ENCODE data around the gene NFKBIZ.
"Not testable (repeated sequence)": the region's sequence is repeated elsewhere in the genome, so short reads cannot be mapped to it uniquely, and the experiment has no call there.

The NFKBIZ gene

DNA sequence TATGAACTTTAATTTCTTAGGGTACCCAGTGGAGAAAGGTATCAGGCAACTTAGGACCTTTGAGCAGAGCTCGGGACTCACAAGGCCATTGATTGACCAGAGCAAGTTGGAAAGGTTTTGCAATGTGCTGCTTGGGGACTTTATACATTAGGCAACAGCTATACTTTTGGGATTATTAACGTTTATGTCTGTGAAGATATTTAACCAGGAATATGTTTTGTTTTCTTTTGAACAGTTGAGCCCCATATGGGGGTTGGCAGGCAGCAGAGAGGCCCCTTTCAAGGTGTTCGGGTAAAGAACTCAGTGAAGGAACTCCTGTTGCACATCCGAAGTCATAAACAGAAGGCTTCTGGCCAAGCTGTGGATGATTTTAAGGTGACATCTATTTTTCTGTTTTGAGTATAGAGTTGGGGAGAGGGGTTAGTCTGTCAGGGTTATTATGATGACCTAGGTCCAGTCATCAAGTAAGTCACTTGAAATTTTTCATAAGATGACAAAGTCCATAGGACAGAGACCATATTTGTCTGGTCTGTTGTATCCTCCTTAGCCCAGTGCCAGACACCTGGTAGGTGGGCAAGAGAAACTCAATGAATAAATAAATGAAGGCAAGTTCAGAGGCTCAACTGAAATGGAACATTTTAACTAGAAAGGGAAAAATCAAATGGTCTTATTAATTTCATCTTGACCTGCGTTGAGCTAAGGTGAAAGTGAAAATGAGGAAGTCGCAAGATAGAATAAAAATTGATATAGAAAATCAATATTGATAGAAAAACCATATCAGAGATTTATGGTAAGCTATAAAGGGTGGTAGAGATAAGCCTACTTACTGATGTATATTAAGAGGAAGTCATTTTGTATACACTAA, 2.8 kb downstream of the NFKBIZ start:
- no peak for DNase-seq

DNA sequence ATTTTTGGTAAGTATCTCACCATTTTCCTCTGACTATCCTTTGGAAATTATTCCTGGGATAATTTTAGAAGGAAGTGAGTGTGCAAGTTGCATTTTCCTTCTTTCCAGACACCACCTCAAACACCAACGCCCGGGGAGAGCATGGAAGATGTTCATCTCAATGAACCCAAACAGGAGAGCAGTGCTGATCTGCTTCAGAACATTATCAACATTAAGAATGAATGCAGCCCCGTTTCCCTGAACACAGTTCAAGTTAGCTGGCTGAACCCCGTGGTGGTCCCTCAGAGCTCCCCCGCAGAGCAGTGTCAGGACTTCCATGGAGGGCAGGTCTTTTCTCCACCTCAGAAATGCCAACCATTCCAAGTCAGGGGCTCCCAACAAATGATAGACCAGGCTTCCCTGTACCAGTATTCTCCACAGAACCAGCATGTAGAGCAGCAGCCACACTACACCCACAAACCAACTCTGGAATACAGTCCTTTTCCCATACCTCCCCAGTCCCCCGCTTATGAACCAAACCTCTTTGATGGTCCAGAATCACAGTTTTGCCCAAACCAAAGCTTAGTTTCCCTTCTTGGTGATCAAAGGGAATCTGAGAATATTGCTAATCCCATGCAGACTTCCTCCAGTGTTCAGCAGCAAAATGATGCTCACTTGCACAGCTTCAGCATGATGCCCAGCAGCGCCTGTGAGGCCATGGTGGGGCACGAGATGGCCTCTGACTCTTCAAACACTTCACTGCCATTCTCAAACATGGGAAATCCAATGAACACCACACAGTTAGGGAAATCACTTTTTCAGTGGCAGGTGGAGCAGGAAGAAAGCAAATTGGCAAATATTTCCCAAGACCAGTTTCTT, 3.9 kb downstream of the NFKBIZ start:
- no peak for DNase-seq

DNA sequence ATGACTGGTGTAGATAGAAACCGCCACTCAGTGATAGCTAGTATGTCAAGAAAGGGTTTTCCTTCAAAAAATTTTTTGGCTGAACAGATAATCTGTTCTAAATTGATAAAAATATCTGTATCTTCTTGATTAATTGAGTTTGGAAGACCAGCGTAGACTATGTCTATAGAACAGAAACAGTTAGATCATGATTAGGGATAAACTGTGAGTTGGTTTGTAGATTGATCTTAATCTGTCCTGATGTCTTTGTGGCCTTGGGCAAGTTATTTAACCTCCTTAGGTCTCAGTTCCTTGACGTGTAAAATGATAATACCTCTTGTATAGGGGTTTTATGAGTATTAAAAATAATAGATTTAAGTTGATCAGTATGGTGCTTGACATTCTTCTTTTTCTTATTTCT, 4.7 kb downstream of the NFKBIZ start:
- DNase-seq, result no peak

DNA sequence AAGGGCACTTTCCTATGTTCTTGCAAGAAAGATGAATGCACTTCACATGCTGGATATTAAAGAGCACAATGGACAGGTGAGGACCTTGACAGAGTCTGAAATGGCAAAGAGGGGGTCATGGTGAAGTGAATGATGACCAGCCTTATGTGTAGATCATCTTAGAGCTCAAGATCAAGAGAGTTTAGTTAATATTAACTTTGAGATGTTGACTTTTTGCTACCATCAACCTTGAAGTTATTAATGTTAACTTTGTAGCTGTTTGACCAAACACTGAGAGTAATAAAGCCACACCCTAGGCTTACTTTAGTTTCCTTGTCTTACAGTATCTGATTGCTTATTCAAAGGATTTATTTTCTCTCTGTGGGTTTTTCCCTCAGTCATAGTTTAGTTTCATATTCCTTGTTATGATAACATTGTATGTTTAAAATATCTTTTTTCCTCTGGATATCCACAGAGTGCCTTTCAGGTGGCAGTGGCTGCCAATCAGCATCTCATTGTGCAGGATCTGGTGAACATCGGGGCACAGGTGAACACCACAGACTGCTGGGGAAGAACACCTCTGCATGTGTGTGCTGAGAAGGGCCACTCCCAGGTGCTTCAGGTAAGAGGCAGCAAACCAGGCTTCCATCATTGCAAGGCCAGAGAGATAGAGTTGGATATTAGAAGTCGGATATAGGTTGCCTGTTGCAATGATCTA, 5.4 kb downstream of the NFKBIZ start:
- no peak for DNase-seq

DNA sequence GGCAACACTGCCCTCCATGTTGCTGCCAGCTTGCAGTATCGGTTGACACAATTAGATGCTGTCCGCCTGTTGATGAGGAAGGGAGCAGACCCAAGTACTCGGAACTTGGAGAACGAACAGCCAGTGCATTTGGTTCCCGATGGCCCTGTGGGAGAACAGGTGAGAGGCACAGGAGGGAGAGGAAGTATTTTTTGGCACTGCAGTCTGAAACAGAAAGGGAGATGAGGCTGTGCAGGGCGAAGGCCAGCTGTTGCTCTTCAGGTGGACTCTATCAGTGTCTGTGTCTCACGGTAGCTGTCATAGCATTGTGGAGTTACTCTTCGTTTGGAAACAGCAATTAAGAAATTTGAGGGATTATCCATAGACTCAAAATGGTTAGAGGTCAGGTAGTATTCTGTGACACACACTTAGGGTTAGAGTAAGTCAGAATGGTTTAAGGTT, 8.0 kb downstream of the NFKBIZ start:
- DNase-seq, result no peak

DNA sequence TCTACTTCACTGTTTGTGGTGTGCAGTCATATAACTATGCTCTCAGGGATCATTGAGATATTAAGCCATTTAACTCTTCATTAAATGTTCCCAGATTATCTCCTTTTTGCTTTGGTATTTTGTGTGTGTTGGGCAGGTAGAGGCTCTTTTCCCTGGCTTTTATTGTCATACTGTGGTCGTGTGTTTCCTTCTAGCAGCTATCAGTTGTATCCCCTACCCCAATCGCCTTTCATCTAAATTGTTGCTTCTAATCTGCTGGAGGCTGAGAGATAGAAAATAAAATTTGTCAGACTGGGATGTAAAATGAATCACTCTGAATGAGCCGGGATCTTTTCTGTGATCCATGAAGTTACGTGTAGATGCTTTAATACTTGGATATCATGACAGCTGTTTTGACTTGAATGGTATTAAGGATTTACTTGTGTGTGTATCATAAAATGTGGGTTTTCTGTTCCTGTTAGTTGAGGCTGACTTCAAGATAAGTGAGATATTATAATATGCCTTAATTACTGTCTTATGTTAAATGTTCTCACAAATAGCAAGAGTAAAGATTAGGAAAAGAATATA, 9.2 kb downstream of the NFKBIZ start:
- no peak for DNase-seq

DNA sequence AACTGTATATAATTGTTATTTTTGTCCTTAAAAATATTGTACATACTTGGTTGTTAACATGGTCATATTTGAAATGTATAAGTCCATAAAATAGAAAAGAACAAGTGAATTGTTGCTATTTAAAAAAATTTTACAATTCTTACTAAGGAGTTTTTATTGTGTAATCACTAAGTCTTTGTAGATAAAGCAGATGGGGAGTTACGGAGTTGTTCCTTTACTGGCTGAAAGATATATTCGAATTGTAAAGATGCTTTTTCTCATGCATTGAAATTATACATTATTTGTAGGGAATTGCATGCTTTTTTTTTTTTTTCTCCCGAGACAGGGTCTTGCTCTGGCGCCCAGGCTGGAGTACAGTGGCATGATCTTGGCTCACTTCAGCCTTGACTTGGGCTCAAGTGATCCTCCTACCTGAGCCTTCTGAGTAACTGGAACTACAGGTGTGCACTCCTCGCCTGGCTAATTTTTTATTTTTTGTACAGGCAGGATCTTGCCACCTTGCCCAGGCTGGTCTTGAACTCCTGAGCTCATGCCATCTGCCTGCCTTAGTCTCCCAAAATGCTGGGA, 10.7 kb downstream of the NFKBIZ start:
- DNase-seq, result no peak

DNA sequence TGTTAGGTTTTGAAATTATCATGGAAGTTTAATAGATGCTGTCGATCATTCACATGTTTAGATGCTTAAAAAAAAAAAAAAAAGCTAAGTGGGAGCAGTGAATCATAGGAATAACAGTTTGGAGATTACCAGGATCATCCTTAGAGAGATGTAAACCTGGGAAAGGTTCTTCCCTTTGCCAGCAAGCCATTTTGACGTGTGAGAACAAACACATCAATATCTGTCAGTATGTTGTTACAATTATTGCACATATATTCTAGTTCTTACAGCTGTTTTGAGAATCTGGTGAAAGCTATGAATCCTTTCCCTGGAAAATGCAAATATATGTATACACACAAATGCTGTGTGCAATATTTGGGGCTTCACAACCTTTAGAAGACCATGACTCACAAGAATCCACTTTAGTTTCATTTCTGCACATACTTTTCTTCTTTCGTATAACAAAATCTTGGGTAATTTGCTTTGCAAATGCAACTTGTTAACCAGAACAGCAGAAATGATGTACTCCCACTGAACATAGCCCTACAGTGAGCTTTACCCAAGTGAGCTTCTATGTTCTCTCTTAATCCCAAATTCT, 12.0 kb downstream of the NFKBIZ start:
- no peak for DNase-seq

DNA sequence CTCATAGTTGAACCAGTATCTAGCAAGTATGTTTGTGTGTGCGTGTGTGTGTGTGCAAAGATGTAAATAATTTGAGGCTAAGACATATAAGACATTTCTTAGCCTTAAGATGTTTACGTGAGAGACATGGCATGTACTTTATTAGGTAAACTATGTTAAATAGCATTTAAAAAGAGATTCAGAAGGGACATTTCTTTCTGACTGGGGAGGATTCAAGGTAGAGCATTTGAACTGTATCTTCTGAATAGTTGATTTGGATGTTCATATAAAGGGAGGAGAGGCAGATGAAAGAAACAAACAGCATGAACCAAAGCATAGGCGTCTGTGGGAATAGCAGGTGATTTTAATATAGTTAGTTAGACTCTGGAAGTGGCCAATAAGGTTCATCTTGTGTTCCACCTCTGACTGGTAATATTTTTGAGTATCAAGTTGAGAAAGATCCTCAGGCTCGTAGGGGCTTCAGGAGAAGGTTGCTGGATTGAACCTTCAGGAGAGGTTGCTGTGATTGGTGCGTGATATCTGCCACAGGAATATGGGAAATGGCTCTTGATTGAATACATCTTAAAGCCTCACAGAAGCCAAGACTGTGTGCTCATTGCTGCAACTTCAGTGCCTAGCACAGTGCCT, 12.6 kb downstream of the NFKBIZ start:
- DNase-seq, result no peak

DNA sequence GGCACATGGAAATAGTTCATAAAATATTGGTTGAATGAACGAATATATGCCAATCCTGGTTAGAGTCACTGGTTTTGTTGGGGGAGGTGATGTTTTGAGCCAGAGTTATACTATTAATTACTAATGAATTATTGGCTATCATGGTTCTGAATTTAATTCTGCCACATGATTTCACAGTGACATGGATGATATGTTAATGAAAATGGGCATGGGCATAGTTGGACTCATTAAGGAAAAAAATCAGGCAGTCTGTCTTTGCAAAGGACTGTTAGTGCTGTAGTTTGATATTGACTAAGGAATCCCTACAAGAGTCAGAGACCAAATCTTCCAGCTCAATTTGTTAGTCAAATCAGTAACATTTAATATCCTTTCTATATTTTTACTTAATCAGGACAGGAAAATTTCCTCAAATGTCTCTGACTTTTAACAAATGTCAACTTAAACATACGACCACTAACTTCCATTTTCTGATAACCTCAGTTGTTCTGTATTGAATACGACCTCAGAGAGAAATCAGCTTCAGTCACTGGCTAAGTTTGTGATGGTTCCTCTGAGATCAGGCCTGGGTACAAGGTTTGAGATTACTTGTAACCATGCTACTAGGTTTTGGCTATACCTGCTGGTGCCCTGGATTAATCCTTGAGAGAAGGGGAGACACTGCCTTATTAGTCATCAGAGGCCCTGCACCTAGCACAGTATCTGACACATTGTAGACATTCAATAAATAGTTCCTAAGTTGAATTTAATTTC, 13.3 kb downstream of the NFKBIZ start:
- no peak for DNase-seq

DNA sequence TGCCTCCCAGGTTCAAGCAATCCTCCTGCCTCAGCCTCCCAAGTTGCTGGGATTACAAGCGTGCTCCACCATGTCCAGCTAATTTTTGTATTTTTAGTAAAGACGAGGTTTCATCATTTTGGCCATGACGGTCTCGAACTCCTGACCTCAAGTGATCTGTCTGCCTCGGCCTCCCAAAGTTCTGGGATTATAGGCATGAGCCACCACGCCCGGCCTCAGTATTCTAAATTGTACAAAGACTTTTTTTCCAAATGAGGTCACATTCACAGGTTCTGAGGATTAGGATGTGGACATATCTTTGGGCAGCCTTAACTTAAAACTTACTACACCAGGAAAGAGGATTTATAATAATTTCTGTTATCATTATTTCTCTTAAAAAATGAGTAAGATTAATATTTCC, 15.6 kb downstream of the NFKBIZ start:
- DNase-seq, result not testable (repeated sequence)

DNA sequence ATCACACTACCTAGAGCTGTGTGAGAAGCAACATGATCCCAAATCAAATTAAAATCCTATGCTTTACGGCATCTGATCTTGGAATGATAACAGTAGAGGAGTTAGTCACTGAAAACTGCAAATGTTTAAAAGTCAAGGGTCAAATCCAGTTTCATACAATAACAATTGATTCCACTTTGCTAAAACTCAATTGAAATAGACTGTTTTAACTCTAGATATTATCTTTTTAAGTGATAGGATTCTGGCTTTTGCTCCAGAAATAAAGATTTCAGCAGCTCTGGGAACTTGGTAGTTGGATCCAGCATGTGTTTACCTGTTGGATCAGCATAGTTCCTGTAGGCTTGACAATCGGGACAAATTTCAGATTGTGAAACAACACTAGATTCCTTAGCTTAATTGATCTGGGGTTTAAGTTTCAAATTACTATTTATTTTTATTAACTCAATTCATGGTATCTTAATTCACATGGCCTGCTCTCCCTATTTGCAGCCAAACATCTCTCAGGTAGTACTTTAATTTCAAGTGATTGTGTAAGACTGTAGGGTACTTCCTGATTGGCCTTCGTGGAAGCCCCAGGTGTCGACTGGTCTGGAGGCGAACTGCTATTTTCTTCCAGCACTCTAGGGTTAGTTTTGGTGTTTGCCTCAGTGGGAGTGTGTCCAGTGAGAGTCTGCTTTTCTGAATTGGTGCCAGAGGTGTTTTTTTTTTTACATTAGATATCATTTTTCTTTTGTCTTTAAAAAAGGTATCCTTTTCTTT, 16.6 kb downstream of the NFKBIZ start:
- DNase-seq, result no peak

DNA sequence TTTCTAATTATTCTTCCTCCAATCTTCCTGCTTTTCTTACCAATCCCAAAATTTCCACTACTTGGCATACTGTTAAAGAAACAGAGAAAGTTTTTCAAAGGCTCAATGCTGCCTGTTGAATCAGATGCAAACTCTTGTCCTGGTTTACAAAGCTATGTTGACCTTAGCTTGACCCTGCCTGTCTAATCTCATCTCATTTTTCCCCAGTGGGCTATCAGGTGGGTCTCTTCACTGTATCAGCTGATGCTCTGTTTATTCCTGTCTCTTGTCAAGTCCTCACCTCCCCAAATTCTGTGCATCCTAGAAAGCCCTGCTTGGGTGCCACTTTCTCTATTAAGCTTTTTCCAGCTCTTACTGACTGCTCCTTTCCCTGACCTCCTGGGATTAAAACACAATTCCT, 18.2 kb downstream of the NFKBIZ start:
- DNase-seq, result no peak

DNA sequence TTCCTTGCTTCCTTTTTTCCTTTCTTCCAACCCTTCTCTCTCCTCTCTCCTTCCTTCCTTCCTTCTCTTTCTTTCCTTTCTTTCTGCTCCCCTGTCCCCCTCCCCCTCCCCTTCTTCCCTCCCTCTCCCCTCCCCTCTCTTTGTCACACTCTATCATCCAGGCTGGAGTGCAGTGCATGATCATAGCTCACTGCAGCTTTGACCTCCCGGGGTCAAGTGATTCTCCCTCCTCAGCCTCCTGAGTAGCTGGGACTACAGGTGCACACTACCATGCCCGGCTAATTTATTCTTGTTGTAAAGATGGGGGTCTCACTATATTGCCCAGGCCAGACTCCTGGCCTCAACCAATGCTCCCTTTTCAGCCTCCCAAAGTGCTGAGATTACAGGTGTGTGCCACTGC, 18.7 kb downstream of the NFKBIZ start:
- DNase-seq, result no peak

DNA sequence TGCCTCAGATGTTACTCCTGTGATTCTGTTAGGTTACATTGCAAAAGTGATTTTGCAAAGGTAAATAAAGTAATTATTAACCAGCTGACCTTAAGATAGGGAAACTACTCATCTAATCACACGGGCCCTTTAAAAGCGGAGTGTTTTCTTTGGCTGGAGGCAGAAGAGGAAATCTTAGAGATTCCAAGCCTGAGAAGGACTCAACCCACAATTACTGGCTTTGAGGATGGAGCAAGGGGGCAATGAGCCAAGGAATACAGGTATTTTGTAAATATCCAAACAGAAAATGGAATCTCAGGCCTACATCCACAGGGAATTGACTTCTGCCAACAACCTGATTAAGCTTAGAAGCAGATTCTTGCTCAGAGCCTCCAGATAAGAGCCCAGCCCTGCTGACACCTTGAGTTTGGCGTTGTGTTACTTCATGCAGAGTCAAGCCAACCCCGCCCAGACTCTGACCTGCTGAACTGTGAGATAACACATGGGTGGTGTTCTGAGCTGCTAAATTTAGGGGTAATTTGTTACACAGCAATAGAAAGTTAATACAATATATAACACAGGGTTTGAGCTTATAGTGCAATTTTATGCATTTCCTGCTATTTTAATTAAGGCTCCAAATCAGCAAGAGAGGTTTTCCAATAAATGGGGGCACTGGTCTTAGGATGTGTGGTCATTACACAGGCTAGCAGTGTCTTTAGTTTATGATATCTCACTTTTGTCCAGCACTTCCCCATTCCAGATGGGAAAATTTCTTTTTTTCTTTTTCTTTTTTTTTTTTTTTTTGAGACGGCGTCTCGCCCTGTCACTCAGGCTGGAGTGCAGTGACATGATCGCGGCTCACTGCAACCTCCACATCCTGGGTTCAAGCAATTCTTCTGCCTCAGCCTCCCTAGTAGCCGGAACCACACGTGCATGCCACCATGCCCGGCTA, 19.5 kb downstream of the NFKBIZ start:
- DNase-seq, result no peak

DNA sequence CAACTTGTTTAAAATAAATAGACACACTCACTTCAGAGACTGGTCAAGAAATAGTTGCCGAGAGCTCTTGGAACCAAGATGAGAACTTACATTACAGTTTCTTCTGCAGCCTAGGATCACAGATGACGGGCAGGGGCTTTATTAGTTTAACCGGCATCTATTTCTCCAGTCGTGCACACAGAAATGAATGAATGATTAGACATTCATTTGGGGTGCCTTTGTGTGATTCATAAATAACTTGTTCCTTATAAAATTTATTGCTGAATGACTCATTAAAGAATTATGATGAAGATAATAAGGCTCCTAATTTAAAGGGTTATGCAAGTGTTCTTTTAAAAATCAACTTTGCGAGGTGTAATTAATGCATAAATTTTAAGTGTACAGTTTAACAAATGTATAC, 20.8 kb downstream of the NFKBIZ start:
- no peak for DNase-seq

DNA sequence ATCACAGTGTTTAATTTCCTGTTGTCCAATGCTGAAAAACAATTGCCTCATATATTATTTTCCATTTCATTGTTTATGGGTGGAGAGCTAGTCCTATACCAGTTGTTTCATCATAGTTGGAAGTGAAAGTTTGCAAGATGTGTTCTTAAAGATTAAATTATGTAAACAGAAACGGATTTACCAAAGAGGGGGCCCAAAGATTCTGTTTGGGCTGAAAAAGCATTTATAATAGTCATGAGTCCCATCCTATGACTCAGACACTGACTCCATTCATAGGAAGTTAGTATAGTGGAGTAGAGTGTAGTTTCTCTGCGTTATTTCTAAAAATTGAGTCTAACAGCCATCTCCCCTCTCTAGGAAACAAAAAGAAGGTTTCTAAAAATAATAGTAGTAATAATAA, 24.3 kb downstream of the NFKBIZ start:
- DNase-seq, result no peak

DNA sequence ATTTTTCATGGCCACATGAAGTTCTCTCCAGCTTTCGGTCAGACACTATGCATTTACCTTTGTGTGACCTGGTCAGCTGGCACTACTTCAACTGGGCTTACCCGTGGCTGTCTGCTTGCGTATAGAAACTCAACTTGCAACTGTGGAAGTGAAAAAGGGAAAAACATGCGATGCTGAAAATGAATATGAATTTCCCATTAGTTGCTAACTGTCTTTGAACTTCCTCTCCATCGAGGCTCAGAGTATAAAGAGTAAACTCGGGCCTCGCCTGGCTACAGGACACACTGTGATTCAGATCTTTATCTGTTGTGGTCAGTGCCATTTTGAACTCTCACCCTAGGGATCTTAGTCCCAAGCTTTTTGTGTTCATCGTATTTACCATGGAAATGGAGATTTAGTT, 26.8 kb downstream of the NFKBIZ start:
- no peak for DNase-seq

DNA sequence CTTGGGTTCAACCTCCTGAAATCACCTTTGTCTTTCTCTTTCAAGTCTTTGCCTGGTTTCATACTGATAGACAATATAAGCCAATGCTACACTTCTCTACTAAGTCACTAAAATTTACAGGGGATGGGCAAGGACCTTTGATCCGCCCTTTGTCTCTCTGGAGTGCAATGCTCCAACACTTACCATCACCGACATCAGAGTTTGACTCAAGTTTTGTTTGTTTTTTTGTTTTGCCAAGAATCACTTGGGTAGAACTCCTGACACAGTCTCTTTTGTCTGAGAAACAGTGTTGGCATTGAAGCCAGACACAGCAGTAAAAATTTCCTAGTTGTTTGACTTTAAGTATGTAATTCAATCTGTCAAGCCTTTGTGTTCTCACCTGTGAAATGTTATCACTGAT, 29.3 kb downstream of the NFKBIZ start:
- DNase-seq, result no peak

Measured in stimulated activated CD4-positive, alpha-beta T cell treated with anti-CD3 and anti-CD28 coated beads, Interleukin-15, amount 100 ng/mL, for 24 hours (primary cell).